Measurements from ENCODE around the gene APOM.

DNA sequence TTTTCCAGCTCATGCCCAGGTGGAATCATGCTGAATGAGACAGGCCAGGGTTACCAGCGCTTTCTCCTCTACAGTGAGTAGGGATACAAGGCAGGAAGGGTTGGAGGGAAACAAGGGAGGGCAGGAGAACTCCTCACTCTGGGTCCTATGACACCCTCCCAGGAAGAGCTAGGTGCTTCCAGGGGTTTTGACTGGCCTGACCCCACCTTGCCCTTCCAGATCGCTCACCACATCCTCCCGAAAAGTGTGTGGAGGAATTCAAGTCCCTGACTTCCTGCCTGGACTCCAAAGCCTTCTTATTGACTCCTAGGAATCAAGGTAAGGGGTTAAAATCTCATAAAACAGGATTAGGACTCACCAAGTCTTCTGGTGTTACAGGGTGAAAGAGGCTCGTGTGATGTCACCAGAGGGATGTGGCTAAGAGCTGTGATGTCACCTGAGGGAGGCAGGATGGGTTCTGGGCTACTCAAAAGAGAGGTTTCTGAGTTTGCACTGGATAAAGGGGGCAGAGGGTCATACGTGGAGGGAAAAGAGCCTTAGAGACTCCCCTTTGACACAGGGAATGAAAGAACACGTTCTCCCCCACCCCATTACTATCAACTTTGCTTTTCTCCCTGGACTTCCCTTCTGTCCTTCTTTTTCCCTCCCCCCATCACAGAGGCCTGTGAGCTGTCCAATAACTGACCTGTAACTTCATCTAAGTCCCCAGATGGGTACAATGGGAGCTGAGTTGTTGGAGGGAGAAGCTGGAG lies 1.9 kb downstream of the APOM start:
- TF ChIP-seq POLR2AphosphoS5 (IDR thresholded peaks at IDR 0.05; ENCODE audit: low read depth, low read length), result no peak
- no peak for TF ChIP-seq TAF1 (IDR thresholded peaks at IDR 0.05; ENCODE audit: low read depth, low read length)
- no peak for TF ChIP-seq POLR2A (IDR thresholded peaks at IDR 0.05; ENCODE audit: low read depth, low read length)
- TF ChIP-seq SPI1 (IDR thresholded peaks at IDR 0.05; ENCODE audit: low read depth, low read length), result no peak

Data from GM12891 (cell line).